Aorta (tissue), 5 donors: Measurements from ENCODE around the gene CDC6. TPM values are rescaled to one million over a fixed set of nuclear protein-coding genes. Genes with fewer than 3 reads are reported as not detected.

Experiments
- ATAC-seq: fragments of 200-7000 bp; cut with Tn5 transposase; one replicate; pipeline ENCODE4 v1.9.1; 2022; ENCODE audit warnings: moderate library complexity; ENCODE audit not compliant: low FRiP score
- DNase-seq, 2 donors: peaks; one replicate each; pipeline ENCODE4 v3.0.0-alpha.2; 2020
- H3K27ac ChIP-seq, 2 donors: one replicate each; pipeline ENCODE4 v1.5.1; 2013; ENCODE audit warnings: low read length in 2 of 2, mild to moderate bottlenecking in 2 of 2, moderate library complexity in 2 of 2, control low read depth in 1 of 2, inconsistent platforms in 1 of 2, low read depth in 1 of 2
- H3K27me3 ChIP-seq, 2 donors: one replicate each; pipeline ENCODE4 v1.6.1; 2013; ENCODE audit warnings: control low read depth in 1 of 2, low read length in 1 of 2, mild to moderate bottlenecking in 1 of 2, moderate library complexity in 1 of 2; ENCODE audit not compliant: insufficient read depth in 2 of 2, control insufficient read depth in 1 of 2
- H3K36me3 ChIP-seq, 2 donors: one replicate each; pipeline ENCODE4 v1.6.1; 2013; ENCODE audit warnings: control low read depth in 1 of 2, low read length in 1 of 2, mild to moderate bottlenecking in 1 of 2; ENCODE audit not compliant: insufficient read depth in 2 of 2, control insufficient read depth in 1 of 2
- H3K4me1 ChIP-seq, 2 donors: one replicate each; pipeline ENCODE4 v1.6.1; 2013; ENCODE audit warnings: low read length in 2 of 2, control low read depth in 1 of 2, mild to moderate bottlenecking in 1 of 2, moderate library complexity in 1 of 2; ENCODE audit not compliant: insufficient read depth in 2 of 2, control insufficient read depth in 1 of 2
- H3K4me3 ChIP-seq, 2 donors: one replicate each; pipeline ENCODE4 v1.5.1; 2013; ENCODE audit warnings: low read length in 2 of 2, control low read depth in 1 of 2, mild to moderate bottlenecking in 1 of 2
- H3K9me3 ChIP-seq: one replicate; pipeline ENCODE4 v1.6.1; 2013; ENCODE audit warnings: mild to moderate bottlenecking, low read length; ENCODE audit not compliant: control insufficient read depth
- WGBS, 2 donors: extraction: QIAGEN DNeasy Blood & Tissue Kit; methylation state at CpG; one replicate each; pipeline ENCODE4 v1.1.7; 2013; 5-methylcytosine and 5-hydroxymethylcytosine counted together
- intact Hi-C, 2 donors: fragments of 100-400 bp; cut with DNase I; formaldehyde crosslinking; loops; one replicate each; pipeline versions ENCODE4 v1.14.2 to v1.15.0; 2022
- polyA plus RNA-seq, 2 donors: library from polyadenylated mRNA; stranded (reverse); fragments of 200-250 nt; gene quantifications; one replicate each; pipeline ENCODE4 v1.2.3, GENCODE V29; 2013
- total RNA-seq, 2 donors: library from RNA; stranded (reverse); fragmentation: NEBNext Ultra II Directional; extraction: Animal tissue kit (Norgen Biotek cat#: 25700); gene quantifications; one replicate each; pipeline ENCODE4 v1.2.1, GENCODE V29; 2021
- donor health status: healthy with polysubstance abuse.
- donor health status: Bipolar disorder and iron deficiency.
- donor health status: DM: no; HTN: no; CAD: no.
- donor health status: DM: no; HTN: no; CAD: no.
- donor health status: DM: yes; HTN: yes; CAD: no.

Gene CDC6
- total and polyA plus RNA-seq, 4 donors, result 0.38 to 2.5 (median 1.7) TPM

- DNase-seq (no peak), ATAC-seq (no peak)
- Histone ChIP-seq H3K36me3 (peaks cover 2 to 3% of the 10 kb centered on the region in 2 donors), H3K27me3 (no peaks in the 10 kb centered on the region), H3K9me3 (no peaks in the 10 kb centered on the region), H3K27ac (no peak overlapping the region), H3K4me1 (peaks cover 0 to 5% of the 10 kb centered on the region in 2 donors), H3K4me3 (no peak overlapping the region)
- intact Hi-C loops, result loop anchor here in 1 of 2 donors (10.0 kb wide), 2 partner anchors 177 to 267 kb away; partner anchors contain the start of genes CSF3 and NR1D1
- 76% methylated on average over 2 of the region's 2 CpGs for WGBS, 2 donors
These were observed 6.0 kb upstream of the CDC6 start for GRCh38 chr17:40281663-40282062.

- ATAC-seq, result no peak
- H3K36me3 ChIP-seq, result no peaks in the 10 kb centered on the region
- intact Hi-C loops, result loop anchor here in 1 of 2 donors (10.0 kb wide), 2 partner anchors 179 to 269 kb away; partner anchors contain the start of genes CSF3 and NR1D1
- H3K27me3 ChIP-seq, result no peaks in the 10 kb centered on the region
- H3K4me1 ChIP-seq, result peaks cover 0 to 5% of the 10 kb centered on the region in 2 donors
- H3K4me3 ChIP-seq, result no peak overlapping the region
- no peak for DNase-seq
- no peak overlapping the region for H3K27ac ChIP-seq
- WGBS, 2 donors, result 44 to 49% methylated on average over 2 of the region's 2 CpGs
- H3K9me3 ChIP-seq, result no peaks in the 10 kb centered on the region
These were observed 4.0 kb upstream of the CDC6 start for GRCh38 chr17:40283662-40284061.

GRCh38 chr17:40284085-40284713 is 3.5 kb upstream of the CDC6 start:
- H3K27me3 ChIP-seq, result no peaks in the 10 kb centered on the region
- intact Hi-C loops, result loop anchor here in 1 of 2 donors (10.0 kb wide), 2 partner anchors 179 to 269 kb away; partner anchors contain the start of genes CSF3 and NR1D1
- DNase-seq (no peak), ATAC-seq (no peak)
- H3K4me1 ChIP-seq, result peaks cover 0 to 5% of the 10 kb centered on the region in 2 donors
- H3K9me3 ChIP-seq, result no peaks in the 10 kb centered on the region
- 33 to 41% methylated on average over 2 of the region's 2 CpGs for WGBS, 2 donors
- no peak overlapping the region for H3K4me3 ChIP-seq
- no peaks in the 10 kb centered on the region for H3K36me3 ChIP-seq
- H3K27ac ChIP-seq, result peak overlapping the region; percentile 31 to 35

- no peak overlapping the region for H3K27ac ChIP-seq
- H3K4me1 ChIP-seq, result peaks cover 0 to 5% of the 10 kb centered on the region in 2 donors
- no peak for ATAC-seq
- no peaks in the 10 kb centered on the region for H3K9me3 ChIP-seq
- no peak overlapping the region for H3K4me3 ChIP-seq
- no peaks in the 10 kb centered on the region for H3K27me3 ChIP-seq
- no peaks in the 10 kb centered on the region for H3K36me3 ChIP-seq
- no peak for DNase-seq
- WGBS, 2 donors, result 93 to 98% methylated on average over 2 of the region's 2 CpGs
- intact Hi-C loops, result loop anchor here in 1 of 2 donors (10.0 kb wide), 2 partner anchors 182 to 272 kb away; partner anchors contain the start of genes CSF3 and NR1D1
These were observed 1.2 kb upstream of the CDC6 start for GRCh38 chr17:40286473-40286872.

- ATAC-seq (no peak), DNase-seq (no peak)
- Histone ChIP-seq H3K9me3 (no peaks in the 10 kb centered on the region), H3K36me3 (no peaks in the 10 kb centered on the region), H3K27me3 (no peaks in the 10 kb centered on the region), H3K4me3 (no peak overlapping the region), H3K27ac (no peak overlapping the region), H3K4me1 (peaks cover 0 to 5% of the 10 kb centered on the region in 2 donors)
- WGBS, 2 donors, result 40 to 45% methylated on average over 4 of the region's 4 CpGs
- intact Hi-C loops, result loop anchor here in 1 of 2 donors (10.0 kb wide), 2 partner anchors 182 to 272 kb away; partner anchors contain the start of genes CSF3 and NR1D1
These were observed 553 bp upstream of the CDC6 start for GRCh38 chr17:40287159-40287493.

GRCh38 chr17:40290629-40291280 is 3.1 kb downstream of the CDC6 start:
- Histone ChIP-seq H3K36me3 (no peaks in the 10 kb centered on the region), H3K27ac (no peak overlapping the region), H3K4me1 (no peaks in the 10 kb centered on the region), H3K27me3 (no peaks in the 10 kb centered on the region), H3K9me3 (no peaks in the 10 kb centered on the region), H3K4me3 (no peak overlapping the region)
- no peak for DNase-seq
- no peak for ATAC-seq
- intact Hi-C loops, result loop anchor here in 1 of 2 donors (5.0 kb wide), 1 partner anchor 88 kb away; no protein-coding TSS in a partner anchor
- 50 to 54% methylated on average over 4 of the region's 4 CpGs for WGBS, 2 donors

- H3K27me3 ChIP-seq, result no peaks in the 10 kb centered on the region
- no peak for DNase-seq
- no peaks in the 10 kb centered on the region for H3K36me3 ChIP-seq
- intact Hi-C loops, result loop anchor here in 1 of 2 donors (5.0 kb wide), 1 partner anchor 89 kb away; no protein-coding TSS in a partner anchor
- no peaks in the 10 kb centered on the region for H3K9me3 ChIP-seq
- H3K4me3 ChIP-seq, result no peak overlapping the region
- no peak for ATAC-seq
- no peaks in the 10 kb centered on the region for H3K4me1 ChIP-seq
- no peak overlapping the region for H3K27ac ChIP-seq
- 73 to 91% methylated on average over 2 of the region's 2 CpGs for WGBS, 2 donors
These were observed 3.6 kb downstream of the CDC6 start for GRCh38 chr17:40291281-40291664.

- DNase-seq (no peak), ATAC-seq (peak; percentile 51)
- Histone ChIP-seq H3K9me3 (no peaks in the 10 kb centered on the region), H3K36me3 (no peaks in the 10 kb centered on the region), H3K27me3 (no peaks in the 10 kb centered on the region), H3K27ac (no peak overlapping the region), H3K4me1 (no peaks in the 10 kb centered on the region), H3K4me3 (no peak overlapping the region)
- 80 to 86% methylated on average over 1 of the region's 1 CpG for WGBS, 2 donors
- intact Hi-C loops, result loop anchor here in 1 of 2 donors (5.0 kb wide), 1 partner anchor 91 kb away; no protein-coding TSS in a partner anchor
These were observed 5.7 kb downstream of the CDC6 start for GRCh38 chr17:40293363-40293762.
